H9 (cell line): ENCODE data around the gene TPPP2. TPM values are rescaled to one million over a fixed set of nuclear protein-coding genes. Genes with fewer than 3 reads are reported as not detected.

Experiments used
- DNase-seq: peaks from one replicate; pipeline ENCODE4 v3.0.0-alpha.2; 2017
- H2AFZ ChIP-seq: one replicate; pipeline ENCODE4 v1.6.1; 2013; ENCODE audit warnings: mild to moderate bottlenecking, low read length, control low read depth, moderate library complexity
- H2AK5ac ChIP-seq: 2 replicates; pipeline ENCODE4 v1.6.1; 2013; ENCODE audit warnings: low read length, control low read depth, mixed read lengths; ENCODE audit not compliant: insufficient read length
- H2BK120ac ChIP-seq: one replicate; pipeline ENCODE4 v1.6.1; 2013; ENCODE audit warnings: low read depth, mild to moderate bottlenecking, low read length, control low read depth, inconsistent platforms; ENCODE audit not compliant: poor library complexity, severe bottlenecking
- H2BK12ac ChIP-seq: 2 replicates; pipeline ENCODE4 v1.6.1; 2013; ENCODE audit warnings: low read length, control low read depth, mixed read lengths, low read depth; ENCODE audit not compliant: insufficient read length
- H2BK15ac ChIP-seq: 2 replicates; pipeline ENCODE4 v1.6.1; 2013; ENCODE audit warnings: low read depth, low read length, control low read depth
- H2BK20ac ChIP-seq: one replicate; pipeline ENCODE4 v1.6.1; 2013; ENCODE audit warnings: low read depth, mild to moderate bottlenecking, low read length, control low read depth, inconsistent platforms; ENCODE audit not compliant: poor library complexity, severe bottlenecking
- H2BK5ac ChIP-seq: 2 replicates; pipeline ENCODE4 v1.6.1; 2013; ENCODE audit warnings: low read length, control low read depth, mixed read lengths; ENCODE audit not compliant: insufficient read length
- H3K14ac ChIP-seq: 2 replicates; pipeline ENCODE4 v1.6.1; 2013; ENCODE audit warnings: low read length, control low read depth; ENCODE audit not compliant: insufficient read depth
- H3K18ac ChIP-seq: 2 replicates; pipeline ENCODE4 v1.6.1; 2013; ENCODE audit warnings: low read depth, mild to moderate bottlenecking, mixed read lengths, low read length, control low read depth; ENCODE audit not compliant: insufficient read length
- H3K23ac ChIP-seq: 2 replicates; pipeline ENCODE4 v1.6.1; 2013; ENCODE audit warnings: low read length, control low read depth, mixed read lengths, low read depth; ENCODE audit not compliant: insufficient read length
- H3K23me2 ChIP-seq: 2 replicates; pipeline ENCODE4 v1.6.1; 2013; ENCODE audit warnings: low read depth, mild to moderate bottlenecking, mixed read lengths, low read length, control low read depth; ENCODE audit not compliant: insufficient read length, poor library complexity, severe bottlenecking
- H3K27ac ChIP-seq: 2 replicates; pipeline ENCODE4 v1.5.1; 2013; ENCODE audit warnings: low read length, control low read depth, mixed read lengths, low read depth; ENCODE audit not compliant: insufficient read length
- H3K27me3 ChIP-seq: 2 replicates; pipeline ENCODE4 v1.6.1; 2013; ENCODE audit warnings: low read length, control low read depth, inconsistent platforms; ENCODE audit not compliant: insufficient read depth
- H3K4ac ChIP-seq: 2 replicates; pipeline ENCODE4 v1.6.1; 2013; ENCODE audit warnings: low read depth, mild to moderate bottlenecking, control low read depth, inconsistent platforms, low read length, moderate library complexity
- H3K4me1 ChIP-seq: 2 replicates; pipeline ENCODE4 v1.6.1; 2013; ENCODE audit warnings: low read length, control low read depth, inconsistent platforms; ENCODE audit not compliant: insufficient read depth
- H3K4me2 ChIP-seq: 2 replicates; pipeline ENCODE4 v1.6.1; 2013; ENCODE audit warnings: low read length, control low read depth, mixed read lengths; ENCODE audit not compliant: insufficient read length, insufficient read depth
- H3K56ac ChIP-seq: 2 replicates; pipeline ENCODE4 v1.6.1; 2013; ENCODE audit warnings: low read depth, mild to moderate bottlenecking, mixed read lengths, low read length, control low read depth; ENCODE audit not compliant: insufficient read length
- H3K79me1 ChIP-seq: 2 replicates; pipeline ENCODE4 v1.6.1; 2013; ENCODE audit warnings: low read depth, mild to moderate bottlenecking, moderate library complexity, low read length, control low read depth, inconsistent platforms; ENCODE audit not compliant: insufficient read depth, poor library complexity, severe bottlenecking
- H3K79me2 ChIP-seq: 2 replicates; pipeline ENCODE4 v1.6.1; 2013; ENCODE audit warnings: low read length, control low read depth, inconsistent platforms; ENCODE audit not compliant: insufficient read depth
- H3K9ac ChIP-seq: 2 replicates; pipeline ENCODE4 v1.6.1; 2013; ENCODE audit warnings: low read length, control low read depth, mixed read lengths; ENCODE audit not compliant: insufficient read length; ENCODE audit errors: extremely low read depth
- H3K9me3 ChIP-seq: one replicate; pipeline ENCODE4 v1.6.1; 2013; ENCODE audit warnings: low read depth, low read length, inconsistent platforms; ENCODE audit not compliant: control insufficient read depth
- H3T11ph ChIP-seq: one replicate; pipeline ENCODE4 v1.6.1; 2013; ENCODE audit warnings: mild to moderate bottlenecking, low read length, control low read depth, inconsistent platforms
- H4K20me1 ChIP-seq: one replicate; pipeline ENCODE4 v1.6.1; 2013; ENCODE audit not compliant: control insufficient read depth, insufficient read length, insufficient read depth
- H4K5ac ChIP-seq: 2 replicates; pipeline ENCODE4 v1.6.1; 2013; ENCODE audit warnings: low read depth, mild to moderate bottlenecking, mixed read lengths, low read length, control low read depth; ENCODE audit not compliant: insufficient read length
- H4K8ac ChIP-seq: replicated peaks from 2 replicates; pipeline ENCODE4 v1.6.1; 2013; ENCODE audit warnings: low read length, control low read depth, mixed read lengths, low read depth; ENCODE audit not compliant: insufficient read length
- H4K91ac ChIP-seq: 2 replicates; pipeline ENCODE4 v1.6.1; 2013; ENCODE audit warnings: low read depth, mild to moderate bottlenecking, moderate library complexity, mixed read lengths, low read length, control low read depth; ENCODE audit not compliant: insufficient read length
- H3K27ac Mint-ChIP-seq, 3 experiments: 2 replicates in 2 of 3; 3 replicates in 1 of 3; pipeline ENCODE4 v1.8.0; 2020 to 2021; ENCODE audit warnings: mixed read lengths in 3 of 3, mild to moderate bottlenecking in 1 of 3, moderate library complexity in 1 of 3
- H3K27me3 Mint-ChIP-seq: 2 replicates; pipeline ENCODE4 v1.8.0; 2021; ENCODE audit warnings: low read depth, mild to moderate bottlenecking, moderate library complexity, mixed read lengths
- H3K36me3 Mint-ChIP-seq, 3 experiments: 2 replicates in 2 of 3; 3 replicates in 1 of 3; pipeline ENCODE4 v1.8.0; 2020 to 2021; ENCODE audit warnings: low read depth in 3 of 3, mixed read lengths in 3 of 3; ENCODE audit not compliant: insufficient read depth in 1 of 3
- H3K4me1 Mint-ChIP-seq, 2 experiments: 2 replicates each; pipeline ENCODE4 v1.8.0; 2020; ENCODE audit warnings: mixed read lengths in 2 of 2
- H3K4me3 Mint-ChIP-seq, 2 experiments: 2 replicates in 1 of 2; 3 replicates in 1 of 2; pipeline ENCODE4 v1.8.0; 2020 to 2021; ENCODE audit warnings: mild to moderate bottlenecking in 2 of 2, mixed read lengths in 2 of 2, moderate library complexity in 1 of 2
- H3K9me3 Mint-ChIP-seq, 2 experiments: 2 replicates in 1 of 2; 3 replicates in 1 of 2; pipeline ENCODE4 v1.8.0; 2020; ENCODE audit warnings: mild to moderate bottlenecking in 2 of 2, mixed read lengths in 2 of 2, moderate library complexity in 1 of 2
- WGBS: extraction: QIAGEN DNeasy Blood & Tissue Kit; methylation state at CpG from one replicate; pipeline ENCODE4 v1.1.7; 2013; ENCODE audit warnings: missing lambda C conversion rate, low lambda C conversion rate, mixed read lengths; ENCODE audit not compliant: insufficient read length; ENCODE audit errors: extremely low coverage; 5-methylcytosine and 5-hydroxymethylcytosine counted together
- total RNA-seq: library from RNA; stranded (reverse); gene quantifications from 2 replicates; pipeline ENCODE4 v1.2.1, GENCODE V29; 2021
- TF ChIP-seq, protein P1 (sequence below): fragments of 200-600 bp; sonication (generic); conservative IDR thresholded peaks from 3 replicates; pipeline ENCODE4 v1.8.0; 2021; ENCODE audit warnings: antibody characterized with exemption, mild to moderate bottlenecking

The TPPP2 gene
- total RNA-seq, 1 experiment from 2014 or later = not detected

DNA sequence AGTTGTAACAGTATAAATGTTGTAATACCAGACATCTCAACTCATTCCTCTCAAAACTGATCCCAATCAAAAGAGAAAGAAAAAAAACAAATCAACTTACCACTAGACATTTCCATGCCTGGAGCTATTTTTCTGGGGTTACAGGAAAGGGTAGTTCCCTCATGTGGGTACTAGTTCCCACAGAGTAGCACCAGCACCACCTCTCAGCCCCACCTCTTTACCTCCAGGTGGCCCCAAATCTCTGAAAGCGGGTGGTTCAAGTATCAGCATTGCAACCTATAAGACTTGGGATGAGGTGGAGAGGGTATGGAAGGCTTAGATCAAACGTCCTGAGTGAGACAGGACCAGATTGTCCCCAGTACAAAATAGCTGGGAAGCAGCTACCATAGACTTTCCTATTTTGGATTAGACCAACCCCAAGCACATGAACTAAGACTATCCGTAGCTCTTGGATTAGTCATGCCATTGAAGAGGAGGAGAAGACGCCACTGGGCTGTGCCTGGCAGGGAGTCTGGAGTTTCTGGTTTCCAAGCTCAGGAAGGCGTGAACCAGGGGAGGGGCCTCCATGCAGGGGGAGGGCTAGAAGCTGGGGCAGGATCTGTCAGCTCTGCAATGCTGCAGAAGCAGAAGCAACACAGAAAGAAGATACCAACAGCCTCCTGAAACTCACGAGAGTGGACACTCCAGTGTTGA is 31.2 kb upstream of the TPPP2 start, which contains the start of gene SLC39A2:
TSS of gene SLC39A2 (plus strand) at position 620 of the 693 bp plus-strand sequence. CDS start 154 bp downstream, outside the sequence.
- TF ChIP-seq, protein P1, sequence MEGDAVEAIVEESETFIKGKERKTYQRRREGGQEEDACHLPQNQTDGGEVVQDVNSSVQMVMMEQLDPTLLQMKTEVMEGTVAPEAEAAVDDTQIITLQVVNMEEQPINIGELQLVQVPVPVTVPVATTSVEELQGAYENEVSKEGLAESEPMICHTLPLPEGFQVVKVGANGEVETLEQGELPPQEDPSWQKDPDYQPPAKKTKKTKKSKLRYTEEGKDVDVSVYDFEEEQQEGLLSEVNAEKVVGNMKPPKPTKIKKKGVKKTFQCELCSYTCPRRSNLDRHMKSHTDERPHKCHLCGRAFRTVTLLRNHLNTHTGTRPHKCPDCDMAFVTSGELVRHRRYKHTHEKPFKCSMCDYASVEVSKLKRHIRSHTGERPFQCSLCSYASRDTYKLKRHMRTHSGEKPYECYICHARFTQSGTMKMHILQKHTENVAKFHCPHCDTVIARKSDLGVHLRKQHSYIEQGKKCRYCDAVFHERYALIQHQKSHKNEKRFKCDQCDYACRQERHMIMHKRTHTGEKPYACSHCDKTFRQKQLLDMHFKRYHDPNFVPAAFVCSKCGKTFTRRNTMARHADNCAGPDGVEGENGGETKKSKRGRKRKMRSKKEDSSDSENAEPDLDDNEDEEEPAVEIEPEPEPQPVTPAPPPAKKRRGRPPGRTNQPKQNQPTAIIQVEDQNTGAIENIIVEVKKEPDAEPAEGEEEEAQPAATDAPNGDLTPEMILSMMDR = no peak
- H3K4me2 ChIP-seq = no peak within 1 kb of the TSS
- DNase-seq = peak; percentile 75
- H4K5ac ChIP-seq = no peak within 1 kb of the TSS
- H3K36me3 Mint-ChIP-seq = peaks cover 19 to 32% (median 29%) of the 10 kb centered on the region in 3 experiments; a peak in 5 of 7 replicates
- no peak within 1 kb of the TSS for H3K27ac ChIP-seq
- H3K27ac Mint-ChIP-seq = peak within 1 kb of the TSS in 1 of 3 experiments; percentile 35; a peak in 1 of 7 replicates
- H4K20me1 ChIP-seq = no peaks in the 10 kb centered on the region
- H3K56ac ChIP-seq = no peak within 1 kb of the TSS
- no peak within 1 kb of the TSS for H3K14ac ChIP-seq
- no peaks in the 10 kb centered on the region for H3K9me3 ChIP-seq
- no peaks in the 10 kb centered on the region for H3K79me2 ChIP-seq
- H3K23ac ChIP-seq = no peak within 1 kb of the TSS
- no peak within 1 kb of the TSS; a peak in 1 of 5 replicates for H3K4me3 Mint-ChIP-seq
- H4K8ac ChIP-seq = no peak within 1 kb of the TSS
- H3T11ph ChIP-seq = no peak within 1 kb of the TSS
- H3K4me1 ChIP-seq = no peaks in the 10 kb centered on the region
- no peak within 1 kb of the TSS for H2AK5ac ChIP-seq
- no peak within 1 kb of the TSS for H2BK15ac ChIP-seq
- no peaks in the 10 kb centered on the region for H3K23me2 ChIP-seq
- no peaks in the 10 kb centered on the region for H3K79me1 ChIP-seq
- no peak within 1 kb of the TSS for H3K9ac ChIP-seq
- no peaks in the 10 kb centered on the region for H3K27me3 ChIP-seq
- peaks cover 17 to 19% of the 10 kb centered on the region in 2 experiments for H3K4me1 Mint-ChIP-seq
- H3K4ac ChIP-seq = no peak within 1 kb of the TSS
- no peak within 1 kb of the TSS for H2AFZ ChIP-seq
- no peak within 1 kb of the TSS for H2BK12ac ChIP-seq
- H3K27me3 Mint-ChIP-seq = no peaks in the 10 kb centered on the region; the same call in 1 of the 2 replicates
- H4K91ac ChIP-seq = no peak within 1 kb of the TSS
- WGBS = no CpG with 5 or more reads among the region's 6 CpGs
- H2BK5ac ChIP-seq = no peak within 1 kb of the TSS
- no peak within 1 kb of the TSS for H3K18ac ChIP-seq
- H2BK120ac ChIP-seq = no peak within 1 kb of the TSS
- H3K9me3 Mint-ChIP-seq = no peaks in the 10 kb centered on the region
- H2BK20ac ChIP-seq = no peak within 1 kb of the TSS
